Right ventricle myocardium inferior (tissue), 1 donor: ENCODE results near the gene S1PR5. TPM values are rescaled to one million over a fixed set of nuclear protein-coding genes. Genes with fewer than 3 reads are reported as not detected.
"Not testable (repeated sequence)": the region's sequence is repeated elsewhere in the genome, so short reads cannot be mapped to it uniquely, and the experiment has no call there.

Source experiments
- ATAC-seq: fragments of 200-7000 bp; cut with Tn5 transposase; one replicate; pipeline ENCODE4 v1.9.1; 2020; ENCODE audit warnings: mild to moderate bottlenecking, moderate library complexity
- DNase-seq: peaks from one replicate; pipeline ENCODE4 v3.0.0; 2021; ENCODE audit errors: missing footprints
- intact Hi-C: fragments of 100-400 bp; cut with DNase I; formaldehyde crosslinking; loops from one replicate; pipeline ENCODE4 v1.11.0; 2022
- long read RNA-seq: library from polyadenylated mRNA; unstranded; transcript quantifications from one replicate; pipeline ENCODE4 v2.0.0, GENCODE V29; 2021
- total RNA-seq: library from RNA; stranded (reverse); fragmentation: NEBNext Ultra II Directional; extraction: Animal tissue kit (Norgen Biotek cat#: 25700); gene quantifications from one replicate; pipeline ENCODE4 v1.2.1, GENCODE V29; 2021
- donor health status: DM: no; HTN: yes; CAD: no; lungs with severe emphysema.

The S1PR5 gene
- 0.27 TPM for total RNA-seq
- long read RNA-seq: 0 reads

- intact Hi-C loops: no loop called here
- ATAC-seq (no peak), DNase-seq (no peak)
These were observed at the start of gene S1PR5 for GRCh38 chr19:10517361-10517759. TSS of gene S1PR5 (minus strand) at chr19:10517447. CDS start at chr19:10515011, 2,436 bp downstream.

GRCh38 chr19:10566658-10567410 lies 49.6 kb upstream of the S1PR5 start:
- intact Hi-C loops: loop anchor here (5.0 kb wide), 3 partner anchors 65 to 90 kb away; partner anchors contain the start of genes ILF3 and KEAP1
- DNase-seq (no peak), ATAC-seq (no peak)

- DNase-seq: no peak
- ATAC-seq: no peak
- intact Hi-C loops: loop anchor here (5.0 kb wide), 3 partner anchors 64 to 89 kb away; partner anchors contain the start of genes ILF3 and KEAP1
These were observed 49.1 kb upstream of the S1PR5 start for GRCh38 chr19:10566408-10566657.

GRCh38 chr19:10565567-10566407 lies 48.5 kb upstream of the S1PR5 start, which contains the start of gene KRI1:
TSS of gene KRI1 (minus strand) at chr19:10566010. CDS start at chr19:10565999, 11 bp downstream.
- ATAC-seq: peak; percentile 87
- intact Hi-C loops: loop anchor here (2.0 to 5.0 kb wide), 4 partner anchors 21 to 88 kb away; partner anchors contain the start of genes ILF3 and KEAP1
- peak; percentile 99 for DNase-seq

GRCh38 chr19:10565028-10565566 lies 47.9 kb upstream of the S1PR5 start:
- intact Hi-C loops: loop anchor here (2.0 to 5.0 kb wide), 4 partner anchors 20 to 88 kb away; partner anchors contain the start of genes ILF3 and KEAP1
- ATAC-seq: no peak
- no peak for DNase-seq

- ATAC-seq (no peak), DNase-seq (no peak)
- intact Hi-C loops: no loop called here
These were observed 45.4 kb upstream of the S1PR5 start for GRCh38 chr19:10562609-10563008.

- DNase-seq (no peak), ATAC-seq (no peak)
- intact Hi-C loops: no loop called here
These were observed 42.9 kb upstream of the S1PR5 start for GRCh38 chr19:10560154-10560553.

- intact Hi-C loops: no loop called here
- DNase-seq: no peak
- no peak for ATAC-seq
These were observed 40.5 kb upstream of the S1PR5 start for GRCh38 chr19:10557603-10558197.

GRCh38 chr19:10555610-10555973 lies 38.3 kb upstream of the S1PR5 start:
- DNase-seq (no peak), ATAC-seq (no peak)
- intact Hi-C loops: no loop called here

GRCh38 chr19:10554760-10555609 lies 37.7 kb upstream of the S1PR5 start:
- ATAC-seq (no peak), DNase-seq (no peak)

GRCh38 chr19:10553943-10554381 lies 36.7 kb upstream of the S1PR5 start:
- DNase-seq (no peak), ATAC-seq (no peak)
- intact Hi-C loops: no loop called here

More at GRCh38 chr19:10554760-10555609, 37.7 kb upstream of the S1PR5 start:
- intact Hi-C loops: no loop called here

GRCh38 chr19:10553087-10553667 lies 35.9 kb upstream of the S1PR5 start:
- ATAC-seq (peak; percentile 30), DNase-seq (no peak)
- intact Hi-C loops: no loop called here

GRCh38 chr19:10552510-10553053 lies 35.3 kb upstream of the S1PR5 start:
- peak; percentile 15 for ATAC-seq
- intact Hi-C loops: no loop called here

GRCh38 chr19:10551698-10552301 lies 34.6 kb upstream of the S1PR5 start:
- DNase-seq (no peak), ATAC-seq (no peak)
- intact Hi-C loops: no loop called here

More at GRCh38 chr19:10552510-10553053, 35.3 kb upstream of the S1PR5 start:
- no peak for DNase-seq

GRCh38 chr19:10551006-10551405 lies 33.8 kb upstream of the S1PR5 start:
- intact Hi-C loops, ATAC-seq, DNase-seq: not testable (repeated sequence)

GRCh38 chr19:10550336-10550735 lies 33.1 kb upstream of the S1PR5 start:
- ATAC-seq (no peak), DNase-seq (no peak)
- intact Hi-C loops: no loop called here

- ATAC-seq (no peak), DNase-seq (no peak)
- intact Hi-C loops: no loop called here
These were observed 32.5 kb upstream of the S1PR5 start for GRCh38 chr19:10549733-10550132.
